HG03469 (cell line): Measurements from ENCODE around the gene TEK.

Experiments used
- ATAC-seq: cut with Tn5 transposase; IDR thresholded peaks from one replicate; pipeline ENCODE4 v1.9.1; 2021; ENCODE audit warnings: mild to moderate bottlenecking, moderate library complexity, moderate number of reproducible peaks; ENCODE audit not compliant: unreplicated experiment

TEK gene

DNA sequence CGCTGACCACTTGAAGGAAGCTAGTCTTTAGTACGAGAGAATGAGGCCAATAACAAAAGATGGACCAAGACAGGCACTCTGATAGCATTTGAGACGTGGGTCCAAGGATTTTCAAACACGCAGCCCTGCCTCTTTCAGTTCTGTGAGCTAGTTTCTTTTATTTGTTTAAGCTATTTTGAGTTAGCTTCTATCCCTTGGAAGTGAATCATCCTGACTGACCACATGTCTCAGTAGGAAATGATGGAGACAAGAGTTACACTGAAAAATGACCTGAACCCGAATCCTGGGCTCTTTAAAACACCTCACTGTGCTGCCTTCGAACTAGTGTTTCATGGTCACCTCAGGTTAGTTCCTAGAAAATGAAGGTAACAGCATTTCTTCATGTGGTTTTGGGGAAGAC is 9.9 kb downstream of the TEK start:
- ATAC-seq: no peak

DNA sequence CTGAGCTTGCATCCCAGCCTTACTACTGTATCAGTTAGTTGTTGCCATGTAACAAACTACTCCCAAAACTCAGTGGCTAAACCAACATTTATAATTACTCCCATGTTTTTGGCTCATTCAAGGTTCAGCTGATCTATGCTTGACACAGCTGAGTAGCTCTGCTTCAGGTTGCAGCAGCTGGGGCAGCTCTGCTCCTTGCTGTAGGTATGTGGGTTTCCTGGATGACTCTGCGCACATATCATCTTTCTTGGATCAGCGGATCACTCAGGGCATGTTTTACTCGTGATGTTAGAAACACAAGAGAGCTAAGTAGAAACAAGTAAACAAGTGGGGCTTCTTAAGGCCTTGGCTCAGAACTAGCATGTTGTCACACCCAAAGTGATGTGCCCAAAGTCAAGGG is 15.1 kb downstream of the TEK start:
- ATAC-seq: no peak

DNA sequence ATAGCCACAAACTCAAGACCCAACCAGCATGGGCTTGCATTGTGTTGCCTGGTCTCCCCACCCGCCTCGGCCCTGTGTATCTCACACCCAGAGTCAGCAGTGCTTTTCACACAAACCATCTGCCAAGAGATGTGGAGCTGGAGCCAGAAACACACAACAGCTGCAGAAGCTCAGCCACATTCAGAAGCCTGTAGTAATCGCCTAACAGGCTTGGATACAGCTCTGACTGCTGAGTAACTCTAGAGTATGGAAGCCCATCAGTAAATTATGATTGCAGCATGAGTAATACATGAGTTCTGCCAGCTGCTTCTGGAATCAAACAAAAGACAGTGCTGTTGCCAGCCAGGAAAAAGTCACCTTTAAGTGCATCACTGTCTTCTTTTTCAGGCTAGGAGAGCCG is 16.0 kb downstream of the TEK start:
- no peak for ATAC-seq

DNA sequence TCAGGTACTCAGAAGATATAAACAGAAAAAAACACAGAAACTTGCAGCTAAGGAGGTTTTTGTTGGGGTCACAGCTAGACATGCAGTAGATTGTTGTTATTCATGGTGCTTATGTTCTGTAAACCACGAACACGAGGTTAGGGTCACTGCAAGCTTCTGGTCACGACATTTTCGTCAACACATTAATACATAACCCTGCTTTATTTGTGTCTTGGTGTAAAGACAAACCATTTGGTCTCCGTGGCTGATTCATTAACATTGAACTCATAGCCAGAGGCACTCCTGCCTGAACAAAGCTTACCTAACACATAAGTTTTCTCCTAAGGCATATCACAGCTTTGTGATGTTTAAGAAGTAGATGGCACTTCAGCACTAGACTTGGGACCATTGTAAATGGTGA is 16.9 kb downstream of the TEK start:
- no peak for ATAC-seq

DNA sequence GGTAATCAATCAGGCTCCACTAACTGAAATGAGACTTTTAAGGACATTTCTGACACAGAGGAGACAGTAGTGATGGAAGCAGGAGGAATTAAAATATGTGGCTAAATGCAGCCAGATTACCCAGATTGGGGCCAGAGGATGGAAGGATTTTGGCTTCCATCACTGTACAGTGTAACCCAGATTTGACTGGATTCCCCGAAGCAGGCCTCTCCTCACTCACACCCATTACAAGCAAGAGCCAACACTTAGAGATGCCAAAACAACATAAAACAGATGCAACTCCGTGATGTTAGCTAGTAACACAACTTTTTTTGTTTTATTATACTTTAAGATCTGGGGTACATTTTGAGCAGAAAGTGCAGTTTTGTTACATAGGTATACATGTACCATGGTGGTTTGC is 17.6 kb downstream of the TEK start:
- ATAC-seq: no peak

DNA sequence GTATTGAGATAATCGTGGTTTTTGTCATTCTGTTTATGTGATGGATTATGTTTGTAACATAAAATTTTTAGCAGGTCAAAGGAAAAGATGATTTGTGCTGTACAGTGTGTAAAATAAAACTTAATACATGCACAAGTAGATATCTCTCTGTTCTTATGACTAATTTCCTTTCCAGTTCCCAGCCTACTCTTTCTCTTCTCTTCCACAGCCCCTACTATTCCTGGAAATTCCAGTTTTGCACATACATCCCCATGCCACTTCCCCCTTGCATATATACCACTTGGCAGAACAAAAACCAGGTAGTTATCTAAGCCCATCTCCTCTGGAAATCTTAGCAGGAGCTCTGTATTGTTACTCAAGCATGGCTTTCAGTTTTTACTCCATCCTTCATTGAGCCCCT is 20.2 kb downstream of the TEK start:
- ATAC-seq: no peak

DNA sequence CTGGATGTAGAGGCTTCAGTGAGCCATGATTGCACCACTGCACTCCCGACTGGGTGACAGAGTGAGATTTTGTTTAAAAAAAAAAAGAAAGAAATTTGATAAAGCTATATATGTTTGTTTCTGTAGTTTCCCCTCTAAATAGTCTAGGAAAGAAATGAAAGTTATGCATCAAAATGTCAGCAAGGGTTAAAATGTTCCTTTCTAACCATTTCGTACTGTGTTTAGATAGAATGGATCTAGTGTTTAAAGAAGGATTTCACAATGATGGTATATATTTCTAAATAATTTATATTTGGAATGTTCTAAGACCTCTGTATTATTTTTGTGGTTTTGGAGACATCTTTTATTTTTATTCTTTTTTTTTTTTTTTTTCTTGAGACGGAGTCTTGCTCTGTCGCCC is 22.7 kb downstream of the TEK start:
- no peak for ATAC-seq

DNA sequence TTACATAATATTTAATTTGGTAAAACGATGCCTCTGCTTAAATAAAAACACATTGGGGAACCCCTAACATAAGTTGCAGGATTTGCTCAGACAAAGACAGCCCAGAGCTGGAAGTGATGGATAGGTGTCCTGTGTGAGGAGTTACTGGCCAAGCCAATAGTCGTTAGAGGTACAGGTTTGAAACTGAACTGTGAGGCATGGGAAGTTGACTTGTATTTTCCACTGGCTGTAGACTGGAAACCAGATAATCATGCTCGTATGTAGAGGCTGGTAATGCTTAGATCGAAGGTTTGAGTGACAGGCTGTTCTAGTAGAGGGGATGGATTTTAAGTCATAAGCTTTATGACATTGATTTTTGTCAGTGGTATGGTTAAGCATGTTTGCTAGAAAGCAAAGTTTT is 24.8 kb downstream of the TEK start:
- ATAC-seq: no peak

DNA sequence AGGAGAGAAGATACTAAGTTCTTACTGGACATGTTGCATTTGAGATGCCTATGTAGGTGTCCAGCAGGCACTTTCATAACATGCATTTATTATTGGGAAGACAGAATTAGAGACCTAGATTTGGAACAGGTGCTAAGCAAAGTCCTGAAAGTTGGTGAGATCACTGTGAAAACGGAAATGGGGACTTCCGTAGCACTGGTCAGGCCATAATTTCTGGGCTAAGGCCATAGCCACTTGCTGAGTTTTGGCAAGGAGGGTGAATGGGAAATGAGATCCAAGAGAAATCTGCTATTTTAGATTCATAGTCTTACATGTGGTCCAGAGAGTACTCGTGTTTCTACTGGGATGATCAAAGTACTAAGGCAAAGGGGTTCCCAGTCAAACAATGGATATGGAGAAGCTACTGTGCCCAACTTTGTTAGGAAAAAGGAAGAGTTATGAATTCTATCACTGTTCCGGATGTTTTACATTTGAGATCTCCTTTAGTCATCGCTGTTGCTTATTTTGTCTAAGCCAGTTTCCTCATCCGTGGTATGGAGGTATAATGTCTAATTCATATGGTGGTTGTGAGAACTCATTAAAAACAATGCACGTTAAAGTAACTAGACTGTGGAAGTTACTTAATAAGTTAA is 33.4 kb downstream of the TEK start:
- no peak for ATAC-seq

DNA sequence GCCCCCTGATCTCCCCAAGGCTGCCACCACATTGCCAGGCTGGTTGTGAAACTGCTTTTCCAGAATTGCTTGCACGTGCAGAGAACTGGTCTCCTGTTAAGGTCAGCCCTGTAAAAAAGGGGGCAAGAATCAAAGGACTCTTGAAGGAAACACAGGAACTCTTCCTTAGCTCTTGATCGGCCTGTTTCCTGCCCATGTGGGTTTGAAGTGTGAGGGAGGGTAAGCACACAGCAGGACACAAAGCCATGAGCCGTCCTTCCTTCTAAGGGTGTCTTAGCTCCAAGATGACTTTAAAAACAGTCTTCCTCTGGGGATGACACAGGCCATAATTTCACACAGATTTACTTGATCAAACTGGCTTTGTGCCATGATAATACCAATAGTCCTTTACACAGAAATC is 36.1 kb downstream of the TEK start:
- ATAC-seq: no peak

DNA sequence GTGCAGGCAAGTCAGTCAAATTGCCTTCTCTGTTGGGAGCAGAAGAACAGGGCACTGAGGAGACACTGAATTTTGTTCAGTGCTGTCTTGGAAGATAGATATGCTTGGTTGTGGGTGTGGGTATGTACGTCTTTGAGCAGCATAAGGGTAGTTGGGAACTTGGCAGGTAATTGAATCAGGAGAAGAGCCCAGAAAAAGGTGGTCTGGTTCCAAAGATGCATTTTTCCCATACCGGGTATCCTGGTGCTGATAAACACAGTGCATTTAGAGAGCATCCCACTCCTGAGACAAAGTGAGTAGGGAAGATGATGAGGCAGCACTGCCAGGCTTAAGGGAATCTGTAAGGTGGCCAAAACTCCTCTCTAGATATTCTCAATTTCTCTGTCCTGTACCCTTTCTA is 40.6 kb downstream of the TEK start:
- ATAC-seq: no peak

DNA sequence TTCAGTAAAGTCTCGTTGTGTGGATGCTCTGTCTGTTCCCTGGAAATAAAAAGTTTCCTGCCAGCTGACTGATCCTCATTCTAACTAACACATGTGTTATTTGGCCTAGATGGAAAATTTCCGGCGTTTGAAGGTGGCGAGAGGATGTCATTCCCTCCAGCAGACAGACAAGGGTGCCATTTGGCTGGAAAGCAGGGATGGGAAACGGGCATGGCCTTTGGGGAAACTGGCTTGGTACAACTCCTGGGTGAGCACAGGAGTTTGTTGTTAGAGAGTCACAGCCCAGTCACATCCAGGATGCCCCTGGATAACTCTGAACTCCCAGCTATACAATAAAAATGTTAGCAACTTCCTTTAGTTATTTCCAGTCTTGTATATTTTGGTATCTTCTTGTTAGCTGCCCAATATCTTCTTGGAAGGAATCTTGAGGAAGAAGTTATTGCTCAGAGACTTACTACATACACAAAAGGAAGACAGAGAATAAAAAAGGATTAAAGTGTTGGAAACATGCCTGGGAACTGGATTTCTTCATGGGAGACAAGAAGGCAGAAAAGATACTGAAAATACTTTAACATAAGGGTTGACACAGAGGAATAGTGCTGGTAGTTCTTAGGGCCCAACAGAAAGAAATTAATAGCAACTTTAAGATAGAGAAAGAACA is 41.9 kb downstream of the TEK start:
- ATAC-seq: no peak

DNA sequence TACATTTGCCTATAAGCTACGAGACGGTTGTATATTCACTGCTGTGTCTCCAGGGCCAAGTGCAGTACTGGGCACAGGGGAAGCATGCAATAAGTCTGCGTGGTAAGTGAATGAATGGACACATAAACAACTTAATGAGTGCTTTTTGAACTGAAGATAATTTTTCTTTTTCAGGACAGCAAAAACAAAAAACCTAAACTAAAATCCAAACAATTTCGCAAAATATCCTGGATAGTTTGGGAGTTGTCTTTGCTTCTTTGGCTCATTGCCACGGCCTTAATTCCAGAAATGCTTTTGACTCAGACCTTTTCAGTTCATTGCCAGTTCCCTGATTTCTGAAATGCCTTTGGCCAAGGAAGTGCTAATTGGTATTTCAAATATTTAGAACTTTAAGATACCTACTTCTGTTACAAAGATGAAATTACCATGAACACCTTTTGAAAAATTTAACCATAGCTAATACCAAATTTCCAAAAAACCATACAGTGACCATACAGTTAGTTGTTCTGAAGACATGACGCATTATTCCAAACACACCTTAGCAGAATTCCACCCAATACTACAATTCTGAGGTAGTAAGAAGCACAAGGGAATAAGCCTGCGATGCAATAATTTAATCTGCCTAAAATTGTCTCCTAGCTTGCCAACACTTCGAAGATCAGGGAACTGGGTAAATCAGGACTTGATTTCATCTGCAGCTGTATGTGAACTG is 42.8 kb downstream of the TEK start:
- ATAC-seq: no peak

DNA sequence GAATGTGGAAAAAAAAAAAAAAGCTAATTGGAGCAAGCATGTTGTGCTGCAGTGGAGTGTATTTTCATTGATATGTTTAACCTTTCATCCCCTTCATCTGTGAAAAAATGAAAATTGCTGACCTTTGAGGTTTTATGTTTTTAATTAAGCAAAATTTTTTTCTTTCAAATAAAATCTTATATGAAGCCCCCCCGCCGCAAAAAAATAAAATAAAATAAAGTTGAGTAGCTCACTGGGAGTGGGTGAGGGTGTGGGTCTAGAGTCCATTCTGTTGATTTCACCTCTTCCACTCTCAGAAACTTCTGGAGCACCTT is 43.3 kb downstream of the TEK start:
- no peak for ATAC-seq

DNA sequence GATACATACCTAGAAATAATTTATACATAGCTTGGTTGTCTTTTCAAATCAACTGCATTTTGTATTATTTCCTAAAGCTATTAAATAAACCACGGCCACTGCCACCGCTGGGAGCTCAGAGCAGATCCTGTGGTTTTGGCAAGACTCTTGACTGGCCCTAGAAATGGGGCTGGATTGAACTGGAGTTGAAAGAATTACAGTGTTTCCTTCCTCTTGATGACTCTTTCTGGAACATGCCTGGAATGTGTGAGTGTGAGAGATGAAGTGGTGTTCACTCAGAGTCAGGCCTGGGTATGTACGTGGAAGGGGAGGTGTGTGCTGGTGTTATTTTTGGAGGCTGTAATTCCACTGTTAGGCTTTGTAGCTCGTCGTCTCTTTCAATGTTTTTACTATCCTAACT is 45.9 kb downstream of the TEK start:
- ATAC-seq: no peak

DNA sequence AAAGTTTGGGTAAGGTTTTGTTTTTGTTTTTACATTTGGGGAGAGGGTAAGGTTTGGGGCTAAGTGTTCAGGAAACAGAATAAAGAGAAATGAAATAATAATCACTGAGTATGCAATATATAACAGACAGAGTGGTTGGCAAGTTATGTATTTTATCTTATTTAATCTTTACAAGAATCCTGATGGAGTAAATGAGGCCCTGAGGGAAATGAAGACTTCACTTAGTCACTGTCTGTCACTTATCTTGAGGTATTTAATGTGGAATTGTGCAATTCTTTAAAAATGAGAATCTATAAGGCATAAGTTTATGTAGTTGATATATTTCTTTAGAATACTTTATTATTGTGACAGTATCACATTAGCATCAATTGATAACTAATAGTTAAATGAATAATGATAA is 48.1 kb downstream of the TEK start:
- no peak for ATAC-seq

DNA sequence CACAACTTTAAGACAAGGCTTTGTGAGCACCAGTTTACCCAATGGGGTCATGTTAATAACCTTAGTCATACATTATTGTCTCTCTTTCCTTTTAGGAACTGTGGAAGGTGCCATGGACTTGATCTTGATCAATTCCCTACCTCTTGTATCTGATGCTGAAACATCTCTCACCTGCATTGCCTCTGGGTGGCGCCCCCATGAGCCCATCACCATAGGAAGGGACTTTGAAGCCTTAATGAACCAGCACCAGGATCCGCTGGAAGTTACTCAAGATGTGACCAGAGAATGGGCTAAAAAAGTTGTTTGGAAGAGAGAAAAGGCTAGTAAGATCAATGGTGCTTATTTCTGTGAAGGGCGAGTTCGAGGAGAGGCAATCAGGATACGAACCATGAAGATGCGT is 48.7 kb downstream of the TEK start:
- ATAC-seq: no peak

DNA sequence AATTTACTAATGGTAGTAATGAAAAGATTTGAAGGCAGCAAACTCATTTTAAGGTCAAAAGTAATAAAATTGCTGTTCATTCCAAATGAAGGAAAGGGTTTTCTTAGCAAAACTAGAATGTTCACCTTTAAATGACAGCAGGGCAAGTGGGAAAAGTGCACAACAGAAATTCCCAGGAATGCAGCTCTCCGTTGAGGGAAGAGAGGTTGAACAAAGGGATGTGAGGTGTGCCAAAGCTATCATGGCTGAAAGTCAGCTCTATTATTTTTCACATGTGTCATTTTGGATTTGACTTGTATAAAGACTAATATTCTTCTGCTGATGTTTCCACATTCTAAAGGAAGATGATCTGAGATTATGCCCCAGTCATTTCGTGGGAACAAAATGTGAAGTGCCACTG is 51.6 kb downstream of the TEK start:
- ATAC-seq: no peak

DNA sequence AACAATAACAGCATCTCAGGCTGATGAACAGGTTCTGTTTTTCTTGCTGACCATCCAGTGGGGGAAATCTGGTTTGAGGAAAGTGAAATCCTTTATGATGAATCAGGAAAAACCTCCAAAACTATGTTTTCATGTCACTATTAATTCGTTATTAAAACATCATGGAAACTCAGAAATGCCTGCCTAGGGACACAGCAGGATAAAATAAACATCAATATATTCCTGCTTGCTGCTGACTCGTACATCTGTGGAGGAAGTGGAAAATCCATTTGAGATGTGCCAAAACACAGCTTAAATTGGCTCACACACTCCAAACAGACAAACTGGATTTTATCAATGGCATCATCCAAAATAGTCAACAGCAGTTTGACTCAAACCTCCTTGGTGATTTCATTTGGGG is 53.0 kb downstream of the TEK start:
- no peak for ATAC-seq

DNA sequence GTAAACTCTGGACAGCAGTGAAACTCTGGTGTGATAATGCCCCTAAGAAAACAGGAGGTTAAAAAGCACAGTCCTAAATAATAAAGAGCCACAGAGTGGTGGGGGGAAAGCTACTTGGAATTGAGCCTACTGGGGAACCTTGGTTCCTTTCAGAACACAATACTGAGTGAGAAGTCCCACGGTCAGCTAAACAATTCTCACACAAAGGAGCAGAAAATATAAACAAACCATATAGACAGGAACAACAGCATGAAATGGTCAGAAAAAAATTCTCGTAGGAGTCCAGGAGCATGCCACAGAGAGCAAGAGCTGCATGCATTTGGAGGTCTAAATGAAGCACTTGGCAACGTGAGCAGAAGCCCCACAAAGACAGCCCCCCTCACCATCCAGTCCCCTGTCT is 56.0 kb downstream of the TEK start:
- ATAC-seq: no peak

DNA sequence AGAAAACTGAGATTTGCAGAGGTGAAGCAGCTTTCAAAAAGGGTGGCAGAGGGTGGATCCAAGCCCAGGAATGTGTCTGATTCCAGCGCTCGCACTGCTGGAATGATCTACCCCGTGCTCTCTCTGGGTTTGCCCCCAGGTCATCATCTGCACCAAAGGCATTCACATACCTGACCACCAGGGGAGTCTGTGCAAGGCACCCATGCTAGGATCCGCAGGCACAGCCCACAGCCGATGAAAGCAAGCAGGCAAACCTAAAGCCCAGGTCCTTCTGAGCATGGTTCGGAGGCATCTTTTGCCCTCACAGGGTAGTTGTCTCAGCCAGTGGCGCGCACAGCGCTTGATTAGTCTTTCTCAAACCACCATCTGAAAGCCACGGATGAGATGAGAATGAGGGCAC is 56.6 kb downstream of the TEK start:
- no peak for ATAC-seq

DNA sequence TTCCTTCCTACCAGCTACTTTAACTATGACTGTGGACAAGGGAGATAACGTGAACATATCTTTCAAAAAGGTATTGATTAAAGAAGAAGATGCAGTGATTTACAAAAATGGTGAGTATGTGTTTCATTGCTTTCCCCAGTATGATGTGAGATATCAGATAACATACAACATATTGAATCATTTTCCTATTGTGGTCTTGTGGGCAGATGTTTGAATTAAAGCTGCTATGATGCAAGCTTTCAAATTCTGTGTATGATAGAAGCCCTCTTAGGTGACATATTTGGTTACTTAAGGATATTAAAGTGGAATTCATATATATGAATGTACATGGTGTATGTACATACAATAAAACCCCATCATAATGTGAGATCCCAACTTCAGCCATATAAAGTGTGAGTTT is 59.5 kb downstream of the TEK start:
- no peak for ATAC-seq

DNA sequence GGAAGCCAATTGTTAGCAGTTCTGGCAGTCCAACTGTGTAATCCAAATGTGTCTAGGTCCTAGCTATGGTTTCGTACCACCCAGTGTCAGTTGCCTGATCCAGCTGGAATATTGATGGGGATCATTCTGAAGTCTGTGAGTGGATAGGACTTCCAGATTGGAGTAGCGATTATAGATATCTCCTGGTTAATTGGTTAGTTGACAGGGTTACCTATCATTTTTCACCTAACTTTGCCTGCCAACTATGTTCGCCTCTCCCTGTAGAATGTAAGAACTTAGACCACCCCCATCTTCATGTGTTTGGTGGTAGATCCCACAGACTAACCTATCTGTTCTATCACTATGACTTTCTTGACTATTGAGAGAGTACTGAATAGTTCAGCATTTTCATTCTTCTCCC is 59.9 kb downstream of the TEK start:
- ATAC-seq: no peak
